NCI-H2081 treated with DMSO at 0.1 percent for 48 hours (cell line): ENCODE results near the gene LMCD1.

ENCODE experiments used
- DNase-seq: peaks from one replicate; lab custom pipeline; 2025; lab: John Stamatoyannopoulos, UW

Gene LMCD1

DNA sequence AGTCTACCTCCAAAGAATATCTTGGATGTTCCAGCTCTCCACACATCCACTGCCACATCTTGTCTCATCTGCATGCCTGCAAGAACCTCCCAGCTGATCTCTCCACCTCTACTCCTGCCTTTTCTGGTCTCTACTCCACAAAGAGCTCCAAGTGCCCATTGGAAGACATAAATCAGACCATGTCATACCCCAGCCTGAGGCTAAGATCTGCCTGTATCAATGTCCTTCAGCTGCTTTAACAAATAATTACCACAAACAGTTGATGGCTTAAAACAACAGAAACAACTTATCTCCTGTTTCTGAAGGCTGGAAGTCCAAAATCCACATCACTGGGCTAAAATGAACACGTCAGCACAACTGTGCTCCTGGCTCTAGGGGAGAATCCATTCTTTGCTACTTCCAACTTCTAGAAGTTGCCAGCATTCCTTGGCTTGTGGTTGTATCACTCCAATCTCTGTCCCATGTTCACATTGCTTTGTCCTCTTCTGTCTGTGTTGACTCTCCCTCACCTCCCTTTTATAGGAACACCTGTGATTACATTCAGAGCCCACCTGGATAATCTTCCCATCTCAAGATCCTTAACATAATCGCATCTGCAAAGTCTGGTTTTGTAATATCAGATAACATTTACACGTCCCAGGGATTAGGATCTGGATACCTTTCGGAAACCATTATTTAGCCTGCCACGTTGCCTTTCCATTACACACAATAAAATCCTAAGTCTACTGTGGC is 17.0 kb upstream of the LMCD1 start:
- no peak for DNase-seq

DNA sequence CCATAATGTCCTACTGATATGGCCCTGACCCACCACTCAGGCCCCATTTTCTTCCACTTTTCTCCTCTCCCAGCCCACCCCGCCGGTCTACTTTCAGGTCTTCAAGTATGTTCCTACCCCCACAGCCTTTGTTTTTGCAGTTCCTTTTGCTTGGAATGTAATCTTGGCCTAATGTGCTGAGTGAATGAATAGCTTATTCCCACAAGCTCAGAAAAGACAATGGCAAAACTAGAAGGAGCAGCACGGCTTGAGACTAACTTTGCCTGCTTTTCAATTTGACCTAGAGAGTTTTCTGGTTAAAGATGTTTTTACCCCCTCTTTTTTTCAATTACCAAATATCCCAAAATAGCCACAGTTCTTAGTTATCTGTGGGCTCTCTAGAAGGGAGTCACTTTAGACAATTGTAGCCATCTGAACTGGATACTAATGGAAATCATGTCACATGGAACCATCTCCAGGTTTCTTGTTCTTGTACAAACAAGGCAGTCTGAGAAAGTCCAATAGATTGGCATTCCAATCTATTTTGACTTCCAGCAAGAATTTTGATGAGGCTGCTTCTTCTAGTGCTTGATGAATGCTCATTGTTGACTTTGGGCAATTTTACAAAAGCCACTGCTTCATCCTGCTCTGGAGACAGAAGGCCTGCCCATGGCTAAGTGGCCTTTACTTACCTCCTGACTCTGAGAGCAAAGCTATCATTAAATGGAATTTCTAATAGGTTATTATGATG is 16.3 kb upstream of the LMCD1 start:
- no peak for DNase-seq

DNA sequence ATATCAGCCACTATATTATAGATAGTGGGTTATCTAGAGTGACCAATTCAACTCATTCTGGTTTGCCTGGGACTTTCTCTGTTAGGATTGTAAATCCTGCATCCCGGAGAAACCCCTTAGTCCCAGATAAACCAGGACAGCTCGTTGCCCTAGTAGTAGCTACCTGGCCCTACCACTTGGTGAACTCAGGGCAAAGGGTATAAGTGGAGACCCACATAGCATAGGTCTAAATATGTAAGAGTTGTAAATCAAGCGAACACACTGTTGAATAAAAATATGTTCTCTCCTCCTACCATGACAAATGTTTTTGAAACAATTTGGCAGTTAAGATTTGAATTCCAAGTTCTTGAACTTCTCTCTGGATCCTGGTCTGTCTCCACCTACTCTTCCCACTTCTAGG is 15.7 kb upstream of the LMCD1 start:
- no peak for DNase-seq

DNA sequence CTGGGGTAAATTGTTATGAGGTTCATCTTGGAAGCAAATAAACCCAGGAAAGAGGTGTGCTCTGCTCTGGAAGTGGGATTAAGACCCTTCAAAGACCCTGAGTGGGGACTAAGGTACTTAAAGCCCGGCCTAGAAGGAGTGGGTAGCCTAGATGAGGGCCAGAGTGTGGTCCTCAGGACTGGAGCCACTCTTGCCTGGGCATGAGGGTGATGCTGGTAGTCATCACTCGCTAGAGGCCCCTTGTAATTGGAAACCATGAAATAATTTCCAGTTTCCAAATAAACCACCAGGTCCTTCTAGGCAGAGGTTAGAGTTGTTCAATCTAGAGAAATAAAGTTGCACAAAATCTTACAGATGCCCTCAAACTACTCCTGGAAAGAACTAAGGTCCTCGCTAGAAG is 15.2 kb upstream of the LMCD1 start:
- no peak for DNase-seq

DNA sequence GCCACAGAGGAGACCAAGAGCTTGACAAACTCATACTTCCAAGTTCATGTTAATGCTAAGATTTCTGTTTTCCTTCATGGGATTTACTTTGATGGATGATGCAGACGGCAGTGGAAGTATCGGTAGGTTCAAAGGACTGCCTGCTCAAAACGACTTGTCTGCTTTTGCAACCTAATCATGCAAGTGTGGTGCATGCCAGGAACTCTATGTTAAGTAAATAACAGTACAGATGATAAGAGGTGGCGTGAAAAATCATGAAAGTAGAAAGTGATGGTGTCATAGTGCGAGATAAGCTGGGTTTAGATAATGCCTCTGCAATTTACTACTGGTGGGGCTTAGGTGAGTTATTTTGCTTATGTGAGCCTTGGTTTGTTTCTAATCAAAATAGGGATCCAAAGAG is 14.7 kb upstream of the LMCD1 start:
- no peak for DNase-seq

DNA sequence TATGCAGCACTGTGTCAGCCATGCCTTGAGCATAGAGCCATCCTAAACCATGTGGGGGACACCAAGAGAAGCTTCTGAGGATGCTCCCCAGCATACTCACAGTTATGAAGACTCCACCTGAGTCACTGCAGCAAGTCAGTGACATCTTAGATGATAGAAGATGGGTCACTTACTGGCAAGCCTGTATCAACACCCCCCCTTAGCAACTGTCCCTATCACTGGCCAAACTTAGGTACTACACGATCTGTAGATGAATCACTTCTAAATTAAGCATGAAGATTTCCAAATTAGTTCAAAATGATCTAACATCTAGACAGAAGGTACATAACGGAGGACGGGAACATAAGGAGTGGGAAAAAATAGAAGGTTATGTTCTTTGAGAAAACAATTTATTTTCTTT is 13.2 kb upstream of the LMCD1 start:
- DNase-seq: no peak

DNA sequence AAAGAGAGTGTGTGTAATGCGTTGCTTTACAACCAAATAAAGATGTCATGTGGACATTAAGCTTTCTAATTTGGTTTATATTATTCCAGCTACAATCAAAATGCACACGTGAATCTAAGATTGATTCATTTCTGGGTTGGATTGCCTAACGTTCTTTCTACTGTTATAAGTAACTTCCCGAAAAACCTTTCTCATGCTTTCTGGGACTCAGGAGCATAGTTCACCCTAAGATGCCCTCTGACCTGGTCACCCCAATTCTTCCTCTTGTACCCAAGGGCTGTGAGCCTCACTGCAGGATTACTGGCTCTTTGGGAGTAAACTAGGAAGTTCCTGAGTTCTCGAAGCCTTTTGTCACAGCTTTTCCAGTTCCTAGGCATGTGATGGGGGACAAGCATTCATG is 12.7 kb upstream of the LMCD1 start:
- no peak for DNase-seq

DNA sequence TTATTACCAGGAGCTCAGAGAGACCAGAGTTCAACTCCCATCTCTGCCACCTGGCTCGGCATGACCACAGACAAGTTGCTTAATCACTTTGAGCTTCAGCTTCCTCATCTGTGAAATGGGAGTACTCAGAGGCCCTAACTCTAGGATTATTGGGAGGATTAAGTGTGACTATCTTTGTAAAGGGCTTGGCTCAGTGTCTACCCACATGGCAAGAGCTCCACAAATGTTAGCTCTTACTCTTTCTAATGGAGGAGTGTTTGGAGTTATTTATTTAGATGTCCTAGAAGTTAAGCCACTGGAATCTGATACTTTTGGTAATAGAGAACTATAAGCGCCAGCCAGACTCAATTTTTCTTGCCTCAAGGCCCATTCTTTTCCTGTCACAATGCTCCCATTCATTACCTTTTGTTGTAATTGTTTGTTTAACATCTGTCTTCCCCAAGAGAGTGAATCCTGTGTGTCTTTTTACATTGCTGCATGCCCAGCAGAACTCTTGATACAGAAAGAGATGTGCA is 12.3 kb upstream of the LMCD1 start:
- DNase-seq: no peak

DNA sequence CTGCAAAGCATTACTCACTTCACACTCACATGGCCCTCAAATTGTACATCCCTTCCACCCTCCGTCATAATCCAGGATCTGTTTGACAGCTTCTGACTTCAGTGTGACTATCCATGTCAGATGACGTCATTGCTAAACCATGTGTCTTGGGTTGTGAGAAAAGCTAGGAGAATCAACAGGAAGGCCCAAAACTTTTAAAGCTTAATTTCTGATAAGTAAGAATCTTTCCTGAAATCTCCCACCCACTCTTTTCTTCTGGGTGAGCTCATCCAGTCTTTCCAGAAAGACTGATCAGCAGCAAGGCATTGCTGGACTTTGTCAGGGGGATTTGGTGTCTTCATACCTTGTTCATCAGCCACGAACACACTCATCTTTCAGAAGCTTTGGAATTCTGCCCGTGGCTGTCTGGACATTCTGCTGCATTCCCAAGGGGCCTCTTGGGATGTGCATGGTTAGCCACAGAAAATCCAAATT is 11.5 kb upstream of the LMCD1 start:
- no peak for DNase-seq

DNA sequence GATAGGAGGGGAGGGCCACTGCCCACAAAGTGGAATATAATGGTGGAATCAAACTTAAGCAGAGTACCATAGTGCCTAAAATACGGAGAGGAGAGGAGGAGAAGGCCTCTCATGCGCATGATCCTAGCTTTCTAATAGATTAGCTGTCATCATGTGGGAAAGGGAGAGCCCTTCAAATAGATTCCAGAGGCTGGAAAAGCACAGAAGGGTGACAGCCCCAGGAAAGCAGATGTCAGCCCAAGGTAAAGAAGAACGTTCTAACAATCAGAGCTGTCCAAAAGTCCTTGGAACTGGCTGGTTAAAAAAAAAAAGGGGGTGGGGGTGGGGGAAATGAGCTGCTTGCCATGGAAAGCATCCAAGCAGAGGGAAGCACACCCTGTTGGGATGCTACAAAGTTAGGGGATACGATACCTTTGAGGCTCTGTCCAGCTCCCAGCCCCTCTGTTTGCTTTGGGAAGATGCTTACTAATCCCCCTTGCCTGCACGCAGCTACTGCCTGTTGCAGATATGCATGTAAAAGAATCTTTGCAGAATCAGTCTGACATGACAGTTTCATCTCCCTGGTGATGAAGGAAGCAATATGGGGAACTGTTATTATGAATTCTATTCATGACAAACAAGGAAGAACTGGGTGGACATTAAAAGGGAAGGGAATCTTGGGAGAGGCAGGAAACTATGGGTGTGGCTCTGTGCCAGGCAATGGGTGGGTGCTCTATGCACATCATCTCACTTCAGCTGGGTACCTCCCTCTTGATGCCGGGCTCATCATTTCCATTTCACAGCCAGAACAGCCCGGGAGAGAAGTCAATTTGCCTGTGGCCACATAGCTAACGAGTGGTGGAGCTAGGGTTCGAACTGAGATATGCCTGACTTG is 10.1 kb upstream of the LMCD1 start:
- DNase-seq: no peak

DNA sequence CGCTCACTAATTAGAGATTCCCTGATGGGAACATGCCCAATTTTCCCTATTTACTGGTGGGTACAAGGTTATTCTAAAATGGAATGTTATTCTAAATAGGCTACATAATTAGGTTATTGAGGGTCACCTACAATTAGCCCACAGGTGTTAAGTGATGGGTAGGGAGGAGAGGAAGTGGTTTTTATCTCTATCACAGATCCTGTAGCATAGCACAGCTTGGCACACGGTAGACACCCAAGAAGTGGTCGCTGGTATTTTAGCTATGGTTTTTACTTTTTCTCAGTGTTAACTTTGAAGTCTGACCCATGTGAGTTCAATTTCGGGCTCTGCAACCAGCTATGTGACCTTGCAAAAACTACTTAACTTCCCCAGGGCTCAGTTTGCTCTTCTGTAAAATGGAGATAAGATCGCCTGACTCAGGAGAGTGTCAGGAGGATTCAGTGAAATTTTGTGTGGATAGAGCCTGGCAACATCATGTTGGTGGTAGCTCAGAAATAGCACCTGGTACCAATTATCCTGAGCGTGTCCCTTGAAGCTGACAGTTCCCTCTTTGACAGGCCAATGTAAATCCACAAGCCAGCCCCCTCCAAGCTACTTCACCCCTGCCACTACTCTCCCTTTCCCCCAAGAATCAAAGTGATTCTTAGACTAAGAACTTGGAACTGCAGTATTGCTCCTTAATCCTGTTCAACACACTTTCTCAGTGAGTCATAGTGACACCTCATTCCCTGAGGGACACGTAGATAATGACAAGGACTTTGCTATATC is 8.7 kb upstream of the LMCD1 start:
- no peak for DNase-seq

DNA sequence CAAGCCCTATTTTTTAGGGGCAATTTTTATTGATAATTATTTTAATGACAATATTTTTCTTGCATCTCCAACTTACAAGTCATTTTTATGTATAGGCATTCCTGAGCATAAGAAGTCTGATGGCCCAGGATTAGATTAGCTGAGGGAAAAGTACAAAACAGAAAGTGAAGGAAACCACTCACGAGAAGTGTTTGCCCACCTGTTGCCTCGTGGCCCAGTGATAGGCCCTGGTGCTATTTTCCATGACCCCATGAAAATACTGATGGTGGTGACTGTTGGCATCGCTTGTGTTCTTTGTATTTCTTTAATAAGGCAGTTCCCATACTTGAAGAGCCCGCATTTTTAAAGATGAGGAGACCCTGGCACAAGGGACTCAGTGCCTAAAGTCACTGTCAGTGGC is 7.9 kb upstream of the LMCD1 start:
- no peak for DNase-seq

DNA sequence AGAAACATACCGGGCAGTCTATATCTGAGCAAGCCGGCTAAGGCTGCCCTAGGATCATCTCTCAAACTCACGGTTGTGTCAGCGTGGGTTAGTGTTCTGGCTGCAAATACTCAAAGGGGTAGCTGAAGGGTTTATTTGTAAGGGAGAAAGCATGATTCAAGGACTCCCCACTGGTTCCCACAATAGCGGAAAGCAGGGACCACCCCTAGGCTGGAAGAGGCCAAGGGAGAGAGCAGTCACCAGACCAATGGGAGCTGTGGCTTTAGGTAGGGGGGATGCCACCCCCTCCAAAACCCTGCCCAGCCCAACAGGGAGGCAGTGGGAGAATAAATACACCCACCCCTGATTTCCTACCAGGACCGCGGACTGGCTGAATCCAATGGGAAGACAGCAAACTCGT is 7.3 kb upstream of the LMCD1 start:
- DNase-seq: no peak

DNA sequence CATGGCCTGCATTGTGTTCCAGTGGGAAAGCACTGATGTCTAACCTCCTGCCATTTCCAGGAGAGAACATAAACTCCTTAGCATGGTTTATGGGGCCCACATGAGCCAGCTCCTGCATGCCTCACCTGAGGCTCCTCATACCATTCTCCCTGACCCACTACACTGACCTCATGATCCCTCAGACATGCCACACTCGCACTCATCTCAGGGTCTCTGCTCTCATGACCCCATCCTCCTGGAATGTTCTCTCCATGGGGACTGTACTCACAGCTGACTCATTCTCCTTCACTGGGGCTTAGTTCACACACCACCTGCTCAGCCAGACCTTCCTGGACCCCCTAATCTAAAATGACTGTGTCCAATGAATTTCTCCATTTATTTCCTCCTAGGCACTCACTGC is 4.0 kb upstream of the LMCD1 start:
- no peak for DNase-seq

DNA sequence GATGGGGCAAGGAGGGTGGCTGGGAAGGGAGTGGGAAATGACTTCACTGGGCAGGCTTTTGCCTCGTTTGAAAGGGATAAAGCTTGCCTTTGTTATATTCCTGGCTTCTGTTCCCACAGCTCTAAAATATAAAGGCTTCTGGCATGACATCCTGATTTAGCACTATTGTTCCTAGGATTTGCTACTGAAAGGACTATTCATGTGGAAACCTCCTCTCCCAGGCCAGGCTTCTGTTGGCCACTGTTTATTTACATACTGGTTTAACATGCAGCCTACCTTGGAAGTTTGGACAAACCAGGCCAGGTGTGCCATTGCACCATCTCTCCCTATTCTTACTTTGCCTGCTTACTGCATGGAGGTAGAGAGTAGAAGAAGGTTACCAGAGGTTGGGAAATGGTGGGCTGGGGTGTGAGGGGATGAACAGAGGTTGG is 2.4 kb upstream of the LMCD1 start:
- DNase-seq: no peak

DNA sequence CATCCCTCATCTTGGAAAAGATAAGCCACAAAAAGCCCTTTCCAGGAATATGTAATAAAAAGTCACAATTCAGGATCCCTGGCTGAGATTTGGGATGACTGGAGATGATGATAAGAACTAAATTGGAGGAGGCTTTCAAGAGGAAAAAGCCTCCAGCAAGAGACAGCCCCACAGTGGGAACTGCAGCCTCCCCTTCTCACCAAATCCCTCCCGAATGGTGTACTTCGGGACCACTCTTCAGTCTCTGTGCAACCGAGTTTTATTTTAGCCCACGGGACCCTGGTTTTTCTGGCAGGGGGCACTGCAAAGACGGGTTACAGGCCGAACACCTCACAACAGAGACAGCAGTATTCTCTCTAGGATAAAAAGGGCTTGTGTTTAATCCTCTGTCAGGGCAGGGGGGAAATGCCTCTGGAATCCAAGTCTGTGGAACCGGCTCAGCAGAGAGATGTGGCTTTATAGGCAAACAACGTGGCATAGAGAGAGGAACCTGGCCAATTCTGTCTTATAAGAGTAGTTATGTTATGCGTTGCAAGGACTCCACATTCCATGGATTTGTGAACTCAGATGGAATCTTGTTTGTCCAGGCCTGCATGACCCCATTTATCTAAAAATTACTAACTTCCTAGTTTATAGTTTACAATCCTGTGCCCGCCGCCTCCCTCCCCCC is 1.2 kb upstream of the LMCD1 start:
- DNase-seq: no peak

DNA sequence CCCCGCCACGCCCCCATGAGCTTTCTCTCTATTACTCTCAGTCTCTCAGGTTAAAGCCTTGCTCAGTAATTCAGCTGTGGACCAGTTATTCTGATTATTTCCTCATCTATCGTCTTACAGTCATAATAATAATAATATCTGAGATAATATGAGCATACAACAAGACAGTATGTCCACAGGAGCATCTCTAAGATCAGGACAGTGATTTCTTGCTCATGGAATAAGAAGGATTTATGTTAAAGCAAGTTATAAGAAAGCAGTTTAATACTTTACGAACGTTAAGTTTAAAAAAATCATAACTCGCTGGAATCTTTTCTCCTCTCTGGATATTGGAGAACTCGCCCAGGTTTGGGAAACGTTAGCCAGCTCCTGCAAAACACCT is 643 bp upstream of the LMCD1 start:
- no peak for DNase-seq

DNA sequence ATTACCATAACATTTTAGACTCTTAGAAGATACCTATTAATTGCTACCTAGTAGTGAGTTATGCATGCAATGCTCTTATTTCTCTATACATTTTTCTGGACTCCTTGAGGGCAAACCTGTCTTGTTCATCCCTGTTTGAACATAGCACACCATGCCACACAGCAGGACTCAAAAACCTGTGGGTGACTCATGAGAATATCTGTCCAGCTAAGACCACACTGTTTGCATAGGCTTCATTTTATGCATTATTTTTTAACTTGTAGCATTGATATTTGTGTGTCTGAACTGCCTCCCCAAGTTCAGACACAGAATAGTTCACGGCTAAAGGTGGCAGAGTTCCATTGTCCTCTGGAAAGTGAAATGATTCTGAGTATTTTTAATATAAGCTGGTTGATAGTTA is 1.8 kb downstream of the LMCD1 start:
- no peak for DNase-seq

DNA sequence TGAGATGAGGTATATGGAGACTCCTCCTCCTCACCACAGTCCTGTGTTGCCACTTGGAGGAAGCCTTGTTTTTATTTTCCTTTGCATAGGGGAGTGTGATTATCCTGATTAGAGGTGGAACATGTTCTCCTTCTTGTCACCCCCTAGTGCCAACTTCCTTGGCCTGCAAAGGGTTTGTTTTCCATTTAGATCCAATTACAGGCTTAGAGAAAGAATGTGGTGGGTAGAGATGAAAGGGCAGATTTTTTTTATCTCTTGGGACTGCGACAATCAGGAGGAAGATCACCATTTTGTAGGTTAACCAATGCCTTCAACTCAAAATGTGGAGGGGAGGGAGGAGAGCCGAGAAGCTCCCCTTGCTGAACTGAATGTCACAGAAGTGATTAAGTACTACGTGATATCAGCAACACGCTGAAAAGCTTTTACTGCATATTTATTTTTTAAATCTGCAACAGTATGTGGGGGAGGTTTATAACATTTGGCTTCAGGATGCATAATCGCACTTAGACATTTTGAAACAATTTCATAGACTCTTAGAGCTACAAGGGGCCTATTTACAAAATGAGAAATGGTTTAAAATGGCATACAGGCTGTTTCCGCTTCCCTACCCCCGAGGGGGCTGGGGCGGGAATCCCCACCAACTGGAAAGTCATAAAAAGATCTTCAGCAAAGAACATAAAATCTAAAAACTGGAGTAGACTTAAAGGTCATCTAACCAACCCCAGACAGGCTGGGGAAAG is 2.4 kb downstream of the LMCD1 start:
- no peak for DNase-seq

DNA sequence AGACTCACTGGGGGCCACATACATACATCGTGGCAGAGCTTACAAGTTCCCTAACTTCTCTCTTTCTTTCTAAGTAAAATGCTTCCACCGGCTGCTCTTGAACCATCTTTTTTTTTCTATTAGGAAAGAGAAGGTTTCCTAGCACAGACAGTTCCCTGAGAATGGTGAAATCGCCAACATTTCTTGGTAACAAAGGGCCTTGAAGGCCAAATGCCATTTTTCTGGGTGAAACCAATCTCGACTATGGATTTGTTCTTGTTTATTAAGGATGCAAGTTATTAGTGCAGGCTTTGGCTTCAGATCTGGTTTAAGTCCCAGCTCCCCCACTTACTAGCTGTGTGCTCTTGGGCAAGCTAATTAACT is 3.0 kb downstream of the LMCD1 start:
- no peak for DNase-seq

DNA sequence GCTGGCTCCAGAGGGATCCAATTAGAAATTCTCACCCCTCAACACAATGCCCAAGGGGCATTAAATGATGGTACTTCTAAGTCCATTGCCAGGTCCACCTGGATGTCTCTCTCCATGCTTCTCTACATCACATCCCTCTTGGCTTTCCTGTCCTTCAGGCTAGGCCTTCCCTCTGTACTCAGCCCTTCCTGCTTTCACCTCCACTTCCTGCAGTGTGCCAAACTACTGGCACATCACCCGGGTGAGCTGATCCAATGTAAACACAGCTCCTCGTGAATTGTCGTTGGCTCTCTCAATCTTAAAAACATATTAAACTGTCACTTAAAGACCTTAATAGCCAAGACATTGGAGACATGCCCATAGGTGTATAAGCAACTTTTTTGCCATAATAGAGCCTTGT is 4.0 kb downstream of the LMCD1 start:
- no peak for DNase-seq
